ENCODE results near the gene RFX3.

The RFX3 gene

GRCh38 chr9:3179711-3180110 lies 346.1 kb downstream of the RFX3 start:
- no peak for TF ChIP-seq EP300 (IDR thresholded peaks at IDR 0.05; ENCODE audit: borderline replicate concordance)
- no peak for TF ChIP-seq CREB1 (IDR thresholded peaks at IDR 0.05; ENCODE audit: low read depth)
- TF ChIP-seq EGR1 (IDR thresholded peaks at IDR 0.05) = no peak
- no peak for TF ChIP-seq RAD21 (IDR thresholded peaks at IDR 0.05; ENCODE audit: low read depth)
- no peak for TF ChIP-seq FOXM1 (IDR thresholded peaks at IDR 0.05; ENCODE audit: borderline replicate concordance, low read depth)
- no peak for TF ChIP-seq USF1 (IDR thresholded peaks at IDR 0.05)
- TF ChIP-seq YY1 (IDR thresholded peaks at IDR 0.05; ENCODE audit: low read depth) = no peak
- no peak for TF ChIP-seq CEBPB (IDR thresholded peaks at IDR 0.05)
- no peak for TF ChIP-seq ZBTB7A (IDR thresholded peaks at IDR 0.05; ENCODE audit: low read depth)
- no peak for TF ChIP-seq TEAD4 (IDR thresholded peaks at IDR 0.05)
- no peak for TF ChIP-seq REST (IDR thresholded peaks at IDR 0.05; ENCODE audit: low read depth)
- no peak for TF ChIP-seq TAF1 (IDR thresholded peaks at IDR 0.05; ENCODE audit: low read depth)
- no peak for TF ChIP-seq TCF12 (IDR thresholded peaks at IDR 0.05; ENCODE audit: low read depth)
- no peak for TF ChIP-seq NFIC (IDR thresholded peaks at IDR 0.05)
- no peak for TF ChIP-seq MAX (IDR thresholded peaks at IDR 0.05)

GRCh38 chr9:3177936-3178335 lies 347.9 kb downstream of the RFX3 start:
- TF ChIP-seq FOXM1 (IDR thresholded peaks at IDR 0.05; ENCODE audit: borderline replicate concordance, low read depth) (no peak), MAX (IDR thresholded peaks at IDR 0.05) (no peak), TEAD4 (IDR thresholded peaks at IDR 0.05) (no peak), EGR1 (IDR thresholded peaks at IDR 0.05) (no peak), USF1 (IDR thresholded peaks at IDR 0.05) (no peak), ZBTB7A (IDR thresholded peaks at IDR 0.05; ENCODE audit: low read depth) (no peak), TCF12 (IDR thresholded peaks at IDR 0.05; ENCODE audit: low read depth) (no peak)

DNA sequence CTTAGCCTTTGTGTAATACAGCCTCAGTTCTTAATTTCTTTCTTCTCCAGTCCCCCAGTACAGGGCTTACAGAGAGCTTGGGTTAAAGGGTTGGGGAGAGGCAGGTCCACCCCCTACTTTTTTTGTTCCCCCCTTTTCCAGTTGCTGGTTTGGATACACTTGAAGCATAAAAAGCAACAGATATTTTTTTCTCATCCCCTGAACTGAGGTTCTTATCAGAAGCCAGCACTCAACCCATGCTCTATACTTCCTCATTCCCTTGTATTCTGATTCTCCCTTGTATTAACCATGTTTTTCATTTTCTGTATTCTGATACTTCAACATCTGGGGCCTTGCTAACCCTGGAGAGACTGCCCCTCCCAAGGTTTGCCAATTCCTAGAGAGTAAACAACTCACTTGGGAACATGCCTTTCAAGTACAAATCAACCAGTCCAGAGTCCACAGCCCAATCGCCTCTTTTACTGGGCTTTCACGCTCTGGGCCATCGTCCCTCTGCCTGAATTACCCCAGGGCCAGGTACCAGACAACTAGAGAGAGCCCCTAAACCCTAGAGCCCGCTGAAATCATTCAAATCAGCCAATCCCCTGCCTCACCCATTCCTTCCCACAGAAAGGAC lies 348.5 kb downstream of the RFX3 start:
- no peak for TF ChIP-seq CEBPB (IDR thresholded peaks at IDR 0.05)
- no peak for TF ChIP-seq NFIC (IDR thresholded peaks at IDR 0.05)
- no peak for TF ChIP-seq EGR1 (IDR thresholded peaks at IDR 0.05)
- TF ChIP-seq REST (IDR thresholded peaks at IDR 0.05; ENCODE audit: low read depth) = no peak
- no peak for TF ChIP-seq TAF1 (IDR thresholded peaks at IDR 0.05; ENCODE audit: low read depth)
- no peak for TF ChIP-seq TCF12 (IDR thresholded peaks at IDR 0.05; ENCODE audit: low read depth)
- TF ChIP-seq USF1 (IDR thresholded peaks at IDR 0.05) = no peak
- TF ChIP-seq RAD21 (IDR thresholded peaks at IDR 0.05; ENCODE audit: low read depth) = no peak
- TF ChIP-seq EP300 (IDR thresholded peaks at IDR 0.05; ENCODE audit: borderline replicate concordance) = no peak
- TF ChIP-seq YY1 (IDR thresholded peaks at IDR 0.05; ENCODE audit: low read depth) = no peak
- TF ChIP-seq TEAD4 (IDR thresholded peaks at IDR 0.05) = no peak
- no peak for TF ChIP-seq FOXM1 (IDR thresholded peaks at IDR 0.05; ENCODE audit: borderline replicate concordance, low read depth)
- TF ChIP-seq ZBTB7A (IDR thresholded peaks at IDR 0.05; ENCODE audit: low read depth) = no peak

DNA sequence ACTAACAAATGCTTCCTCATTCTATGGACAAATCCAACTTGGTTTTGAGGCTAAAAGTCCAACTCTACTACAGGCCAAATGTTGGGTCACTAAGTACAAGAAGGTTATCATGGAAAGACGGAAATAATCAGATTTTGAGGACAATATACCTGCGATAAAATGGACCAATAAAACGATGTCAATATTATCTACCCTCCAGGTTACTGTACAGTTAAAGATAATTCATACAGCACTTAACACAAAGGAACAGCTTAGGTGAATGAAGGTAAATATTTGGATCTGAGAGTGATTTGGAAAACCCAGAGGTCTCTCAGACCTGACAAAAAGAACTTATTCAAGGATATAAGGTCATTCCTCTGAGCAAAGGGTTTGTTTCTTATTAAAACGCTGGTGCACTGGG lies 352.4 kb downstream of the RFX3 start:
- TF ChIP-seq CREB1 (IDR thresholded peaks at IDR 0.05; ENCODE audit: low read depth) (no peak), ZBTB7A (IDR thresholded peaks at IDR 0.05; ENCODE audit: low read depth) (no peak), EP300 (IDR thresholded peaks at IDR 0.05; ENCODE audit: borderline replicate concordance) (no peak)

DNA sequence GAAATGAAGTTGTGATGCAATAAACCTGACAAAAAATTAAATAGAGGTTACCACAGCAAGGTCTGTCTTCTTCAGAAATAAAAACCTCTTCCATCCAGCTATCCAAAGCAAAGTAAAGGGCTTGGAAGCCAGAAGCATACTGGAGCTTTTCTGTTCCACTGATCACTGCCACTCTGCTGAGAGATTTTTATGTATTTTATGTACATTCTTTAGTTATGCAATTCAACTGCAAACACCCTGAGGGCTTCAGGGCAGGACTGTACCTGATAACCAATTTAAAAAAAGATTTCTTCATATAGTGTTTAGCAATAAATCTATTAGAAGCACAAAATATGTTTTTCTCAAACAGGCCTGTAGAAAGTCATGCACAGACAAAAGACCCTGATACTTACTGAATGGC lies 355.0 kb downstream of the RFX3 start:
- no peak for TF ChIP-seq USF1 (IDR thresholded peaks at IDR 0.05)
- TF ChIP-seq TEAD4 (IDR thresholded peaks at IDR 0.05) = no peak
- no peak for TF ChIP-seq EP300 (IDR thresholded peaks at IDR 0.05; ENCODE audit: borderline replicate concordance)
- no peak for TF ChIP-seq CEBPB (IDR thresholded peaks at IDR 0.05)
- no peak for TF ChIP-seq TCF12 (IDR thresholded peaks at IDR 0.05; ENCODE audit: low read depth)
- TF ChIP-seq NFIC (IDR thresholded peaks at IDR 0.05) = no peak
- TF ChIP-seq CREB1 (IDR thresholded peaks at IDR 0.05; ENCODE audit: low read depth) = no peak
- no peak for TF ChIP-seq MAX (IDR thresholded peaks at IDR 0.05)
- no peak for TF ChIP-seq ZBTB7A (IDR thresholded peaks at IDR 0.05; ENCODE audit: low read depth)
- no peak for TF ChIP-seq FOXM1 (IDR thresholded peaks at IDR 0.05; ENCODE audit: borderline replicate concordance, low read depth)
- no peak for TF ChIP-seq TAF1 (IDR thresholded peaks at IDR 0.05; ENCODE audit: low read depth)
- TF ChIP-seq EGR1 (IDR thresholded peaks at IDR 0.05) = no peak
- no peak for TF ChIP-seq YY1 (IDR thresholded peaks at IDR 0.05; ENCODE audit: low read depth)
- TF ChIP-seq RAD21 (IDR thresholded peaks at IDR 0.05; ENCODE audit: low read depth) = no peak
- no peak for TF ChIP-seq REST (IDR thresholded peaks at IDR 0.05; ENCODE audit: low read depth)

Measured in Ishikawa (cell line).